H1 (cell line): ENCODE data around the gene BRCC3. TPM values are rescaled to one million over a fixed set of nuclear protein-coding genes. Genes with fewer than 3 reads are reported as not detected.

Experiments used
- CTCF ChIA-PET: fragments of 300-600 bp; sonication (Branson Sonifier 250); formaldehyde crosslinking; loops from one replicate; lab custom pipeline; 2021; ENCODE audit not compliant: partially characterized antibody; lab: Charles Lee
- POLR2A ChIA-PET: fragments of 300-600 bp; sonication (Branson Sonifier 250); formaldehyde crosslinking; loops from one replicate; lab custom pipeline; 2021; ENCODE audit warnings: inconsistent platforms; ENCODE audit not compliant: partially characterized antibody; lab: Charles Lee
- DNase-seq, 2 experiments: peaks; one replicate each; pipeline versions ENCODE4 v3.0.0 to v3.0.0-alpha.2; 2010 to 2022; ENCODE audit warnings: low spot score in 2 of 2, low read depth in 1 of 2, mixed read lengths in 1 of 2
- FAIRE-seq: peaks from 2 replicates; lab custom pipeline; 2011; peaks lifted over from hg19 to GRCh38; lab: Jason Lieb, UNC
- H2AFZ ChIP-seq: 2 replicates; pipeline ENCODE4 v1.8.1; 2012; ENCODE audit warnings: low read length, inconsistent platforms
- H2AK5ac ChIP-seq: 2 replicates; pipeline ENCODE4 v1.6.1; 2013; ENCODE audit warnings: low read depth, low read length
- H2BK120ac ChIP-seq: replicated peaks from 2 replicates; pipeline ENCODE3; 2013; ENCODE audit warnings: low read depth, low read length, inconsistent platforms
- H2BK12ac ChIP-seq: 2 replicates; pipeline ENCODE4 v1.6.1; 2013; ENCODE audit warnings: low read depth, low read length
- H2BK15ac ChIP-seq: 2 replicates; pipeline ENCODE4 v1.6.1; 2013; ENCODE audit warnings: low read length
- H2BK20ac ChIP-seq: 2 replicates; pipeline ENCODE4 v1.6.1; 2013; ENCODE audit warnings: low read length
- H2BK5ac ChIP-seq: 2 replicates; pipeline ENCODE4 v1.6.1; 2013; ENCODE audit warnings: low read depth, low read length
- H3K14ac ChIP-seq: 2 replicates; pipeline ENCODE4 v1.6.1; 2013; ENCODE audit warnings: inconsistent platforms; ENCODE audit not compliant: insufficient read length
- H3K18ac ChIP-seq: 2 replicates; pipeline ENCODE4 v1.6.1; 2013; ENCODE audit warnings: low read length; ENCODE audit errors: extremely low read depth
- H3K23ac ChIP-seq: 2 replicates; pipeline ENCODE4 v1.6.1; 2013; ENCODE audit warnings: inconsistent platforms; ENCODE audit not compliant: insufficient read length
- H3K23me2 ChIP-seq: 2 replicates; pipeline ENCODE4 v1.6.1; 2013; ENCODE audit warnings: low read depth, low read length
- H3K27ac ChIP-seq: 2 replicates; pipeline ENCODE4 v1.6.1; 2011; ENCODE audit warnings: low read depth, low read length, inconsistent platforms
- H3K27me3 ChIP-seq, 4 experiments: replicated peaks in 1 of 4; 1 replicate in 1 of 4; 2 replicates in 3 of 4; pipeline versions ENCODE4 v1.6.1 to v1.8.1; 2011 to 2013; ENCODE audit warnings: low read length in 3 of 4, mild to moderate bottlenecking in 3 of 4, inconsistent platforms in 2 of 4, mixed read lengths in 2 of 4, moderate library complexity in 1 of 4; ENCODE audit not compliant: control insufficient read depth in 3 of 4, insufficient read depth in 3 of 4; ENCODE audit errors: extremely low read depth in 1 of 4
- H3K36me3 ChIP-seq, 4 experiments: 2 replicates each; pipeline versions ENCODE4 v1.6.1 to v1.8.1; 2011 to 2013; ENCODE audit warnings: mild to moderate bottlenecking in 4 of 4, low read length in 3 of 4, moderate library complexity in 2 of 4, control low read depth in 1 of 4, inconsistent platforms in 1 of 4; ENCODE audit not compliant: insufficient read depth in 4 of 4, control insufficient read depth in 2 of 4
- H3K4ac ChIP-seq: replicated peaks from 2 replicates; pipeline ENCODE3; 2013; ENCODE audit warnings: low read length, low read depth, mixed read lengths, inconsistent platforms; ENCODE audit not compliant: insufficient read length
- H3K4me1 ChIP-seq, 4 experiments: replicated peaks in 1 of 4; 1 replicate in 1 of 4; 2 replicates in 3 of 4; pipeline versions ENCODE4 v1.6.1 to v1.8.1; 2011 to 2013; ENCODE audit warnings: low read length in 3 of 4, inconsistent platforms in 2 of 4, mixed read lengths in 1 of 4; ENCODE audit not compliant: insufficient read depth in 4 of 4, control insufficient read depth in 3 of 4
- H3K4me2 ChIP-seq, 2 experiments: 2 replicates each; pipeline versions ENCODE4 v1.6.1 to v1.8.1; 2011 to 2013; ENCODE audit warnings: low read depth in 2 of 2, low read length in 2 of 2, control low read depth in 1 of 2, inconsistent platforms in 1 of 2, mild to moderate bottlenecking in 1 of 2; ENCODE audit not compliant: insufficient read depth in 1 of 2
- H3K4me3 ChIP-seq, 4 experiments: fragments of 200-600, 300-600 bp in 1 of 4; sonication (generic), shearing (Covaris generic), sonication (Bioruptor Twin) in 1 of 4; 2 replicates each; pipeline versions ENCODE4 v1.5.1 to v1.8.1; 2011 to 2016; ENCODE audit warnings: low read length in 4 of 4, low read depth in 3 of 4, control low read depth in 2 of 4, inconsistent platforms in 2 of 4, mild to moderate bottlenecking in 2 of 4, mixed read lengths in 1 of 4, moderate library complexity in 1 of 4; ENCODE audit not compliant: insufficient read depth in 2 of 4; ENCODE audit errors: extremely low read depth in 1 of 4
- H3K56ac ChIP-seq: replicated peaks from 2 replicates; pipeline ENCODE3; 2013; ENCODE audit warnings: low read depth, mild to moderate bottlenecking, mixed read lengths, low read length, inconsistent platforms; ENCODE audit not compliant: insufficient read length
- H3K79me1 ChIP-seq: 2 replicates; pipeline ENCODE4 v1.6.1; 2013; ENCODE audit warnings: low read depth, low read length, control low read depth
- H3K79me2 ChIP-seq, 2 experiments: 2 replicates each; pipeline versions ENCODE4 v1.6.1 to v1.8.1; 2012 to 2013; ENCODE audit warnings: low read length in 2 of 2, mild to moderate bottlenecking in 2 of 2, inconsistent platforms in 1 of 2; ENCODE audit not compliant: insufficient read depth in 2 of 2, control insufficient read depth in 1 of 2
- H3K9ac ChIP-seq, 4 experiments: replicated peaks in 1 of 4; 1 replicate in 1 of 4; 2 replicates in 3 of 4; pipeline versions ENCODE4 v1.6.1 to v1.8.1; 2011 to 2013; ENCODE audit warnings: low read depth in 3 of 4, low read length in 3 of 4, control low read depth in 2 of 4, mild to moderate bottlenecking in 2 of 4, moderate library complexity in 2 of 4, inconsistent platforms in 1 of 4; ENCODE audit errors: extremely low read depth in 1 of 4
- H3K9me3 ChIP-seq, 2 experiments: 2 replicates each; pipeline versions ENCODE4 v1.6.1 to v1.8.1; 2012 to 2013; ENCODE audit warnings: mild to moderate bottlenecking in 2 of 2, moderate library complexity in 2 of 2, control low read depth in 1 of 2, inconsistent platforms in 1 of 2, low read depth in 1 of 2, low read length in 1 of 2, mixed read lengths in 1 of 2; ENCODE audit not compliant: insufficient read depth in 2 of 2
- H4K20me1 ChIP-seq, 2 experiments: replicated peaks in 1 of 2; 2 replicates each; pipeline versions ENCODE3 to v1.8.1; 2011 to 2013; ENCODE audit warnings: inconsistent platforms in 2 of 2, low read length in 2 of 2, mild to moderate bottlenecking in 1 of 2; ENCODE audit not compliant: insufficient read depth in 2 of 2, control insufficient read depth in 1 of 2
- H4K5ac ChIP-seq: 2 replicates; pipeline ENCODE4 v1.6.1; 2013; ENCODE audit warnings: low read length, low read depth, mixed read lengths, inconsistent platforms; ENCODE audit not compliant: insufficient read length
- H4K8ac ChIP-seq: 2 replicates; pipeline ENCODE4 v1.8.0; 2013; ENCODE audit warnings: mild to moderate bottlenecking, moderate library complexity, low read length, inconsistent platforms; ENCODE audit not compliant: insufficient read depth; ENCODE audit errors: extremely low read depth
- H4K91ac ChIP-seq: replicated peaks from 2 replicates; pipeline ENCODE3; 2013; ENCODE audit warnings: low read length, mixed read lengths, inconsistent platforms; ENCODE audit not compliant: insufficient read length
- ASH2L ChIP-seq: fragments of 200-600, 300-600 bp; sonication (generic); IDR thresholded peaks from one replicate; pipeline ENCODE4 v1.7.1; 2017; ENCODE audit warnings: low read length
- CBX5 ChIP-seq: fragments of 300-800, 300-1000 bp; sonication (generic); IDR thresholded peaks from 2 replicates; pipeline ENCODE4 v1.7.1; 2016; ENCODE audit warnings: antibody characterized with exemption, low read length, low read depth
- CTBP2 ChIP-seq: IDR thresholded peaks from 2 replicates; pipeline ENCODE4 v1.7.0; 2011; ENCODE audit warnings: borderline replicate concordance, mild to moderate bottlenecking, moderate library complexity, mixed read lengths, low read length; ENCODE audit not compliant: insufficient read depth, insufficient read length
- GABPA ChIP-seq: IDR thresholded peaks from 2 replicates; pipeline ENCODE4 v1.6.1; 2011; ENCODE audit warnings: mild to moderate bottlenecking, low read length, moderate library complexity, borderline replicate concordance; ENCODE audit not compliant: insufficient read depth
- KDM1A ChIP-seq: fragments of 200-600, 300-600 bp; sonication (generic); IDR thresholded peaks from 2 replicates; pipeline ENCODE4 v1.7.1; 2016; ENCODE audit warnings: mild to moderate bottlenecking, low read length, borderline replicate concordance
- KDM4A ChIP-seq: IDR thresholded peaks from one replicate; pipeline ENCODE4 v1.7.1; 2012; ENCODE audit warnings: low read depth, mild to moderate bottlenecking, moderate library complexity, low read length, inconsistent platforms; ENCODE audit not compliant: severe bottlenecking
- NANOG ChIP-seq: IDR thresholded peaks from 2 replicates; pipeline ENCODE4 v1.6.1; 2011; ENCODE audit warnings: low read length, low read depth, mild to moderate bottlenecking, inconsistent platforms; ENCODE audit not compliant: insufficient read depth, poor library complexity, severe bottlenecking
- SAP30 ChIP-seq: fragments of 300-600 bp; sonication (generic); IDR thresholded peaks from 2 replicates; pipeline ENCODE4 v1.7.1; 2012; ENCODE audit warnings: low read length, moderate library complexity, mild to moderate bottlenecking, inconsistent platforms; ENCODE audit not compliant: insufficient read depth, insufficient replicate concordance
- SIX5 ChIP-seq: IDR thresholded peaks from 2 replicates; pipeline ENCODE4 v1.6.1; 2011; ENCODE audit warnings: mild to moderate bottlenecking, low read depth, low read length
- SP4 ChIP-seq: IDR thresholded peaks from 2 replicates; pipeline ENCODE4 v1.6.1; 2012; ENCODE audit warnings: low read length, inconsistent platforms
- WGBS, 2 experiments: shearing (Covaris generic) in 1 of 2; methylation state at CpG; one replicate each; pipeline versions ENCODE4 v1.1.6 to v1.1.7; 2013 to 2015; ENCODE audit warnings: low lambda C conversion rate in 2 of 2, mixed read lengths in 2 of 2, inconsistent platforms in 1 of 2, low coverage in 1 of 2, missing lambda C conversion rate in 1 of 2; ENCODE audit not compliant: insufficient replicate concordance in 2 of 2, insufficient coverage in 1 of 2, insufficient read length in 1 of 2; ENCODE audit errors: extremely low coverage in 1 of 2, missing lambda C conversion rate in 1 of 2; 5-methylcytosine and 5-hydroxymethylcytosine counted together
- polyA plus RNA-seq, 7 experiments: library from polyadenylated mRNA; depleted of rRNA in 3 of 7; stranded (reverse) in 5 of 7; unstranded in 2 of 7; fragments of >200 nt in 5 of 7; fragments of 200-250 nt in 2 of 7; gene quantifications; 1 replicate in 5 of 7; 2 replicates in 1 of 7; 4 replicates in 1 of 7; pipeline versions ENCODE4 v1.2.1 to v1.2.3, GENCODE V29; 2011 to 2013; ENCODE audit warnings: missing spikeins in 2 of 7, mixed read lengths in 2 of 7
- total RNA-seq: library from RNA; stranded (reverse); fragmentation: NEBNext Ultra II Directional; extraction: Animal tissue kit (Norgen Biotek cat#: 25700); gene quantifications from 2 replicates; pipeline ENCODE4 v1.2.1, GENCODE V29; 2021

Gene BRCC3
- total and polyA plus RNA-seq, 2 of the 8 experiments (the other 6 are each of a cell fraction or from before 2014, with no cell fraction given), result 13.1 to 23.2 TPM

DNA sequence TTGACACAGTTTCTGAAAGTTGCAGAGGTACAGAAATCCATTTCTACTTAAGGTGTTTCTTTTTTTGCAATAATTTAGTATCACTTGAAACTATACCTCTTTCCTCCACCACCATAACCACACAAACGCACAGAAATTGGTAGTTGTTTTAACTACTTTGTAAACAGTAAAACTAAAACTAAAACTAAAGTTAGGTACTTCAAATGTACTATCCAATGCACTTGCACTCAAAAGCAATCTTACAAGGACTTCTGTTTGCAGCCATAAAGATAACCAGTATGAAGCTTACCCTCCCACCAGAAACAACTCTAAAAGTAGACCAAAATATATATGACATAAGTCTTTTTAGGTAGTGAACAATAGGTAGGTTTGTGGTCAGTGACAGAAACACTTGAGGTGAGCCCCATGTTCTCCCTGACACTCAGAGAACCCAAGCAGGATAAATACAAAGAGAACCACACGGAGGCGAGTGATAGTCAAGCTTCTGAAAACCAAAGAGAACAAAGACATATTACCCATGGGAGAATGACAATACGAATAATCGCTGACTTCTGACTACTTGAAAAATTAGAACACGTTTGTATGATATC lies 72.7 kb downstream of the BRCC3 start:
- POLR2A ChIA-PET, result no interaction called here
- no peak overlapping the region for H4K91ac ChIP-seq
- FAIRE-seq, result no peak
- CTCF ChIA-PET, result no interaction called here
- H3K9me3 ChIP-seq, result no peaks in the 10 kb centered on the region
- H3K4ac ChIP-seq, result no peak overlapping the region
- no peak overlapping the region for H3K27ac ChIP-seq
- H3K9ac ChIP-seq, result no peak overlapping the region
- no peaks in the 10 kb centered on the region for H4K20me1 ChIP-seq
- 100% methylated on average over 5 of the region's 6 CpGs; no CpG with 5 or more reads in 1 of the 2 experiments for WGBS, 2 experiments
- no peak overlapping the region for H3K4me2 ChIP-seq
- no peak overlapping the region for H3K56ac ChIP-seq
- H2BK15ac ChIP-seq, result no peak overlapping the region
- H2AK5ac ChIP-seq, result no peak overlapping the region
- no peak overlapping the region for H3K14ac ChIP-seq
- TF ChIP-seq SP4 (no peak), SIX5 (no peak), CTBP2 (no peak), NANOG (no peak), SAP30 (no peak), GABPA (no peak), CBX5 (no peak), ASH2L (no peak), KDM1A (no peak), KDM4A (no peak)
- H3K4me1 ChIP-seq, result no peaks in the 10 kb centered on the region
- no peak overlapping the region for H2BK20ac ChIP-seq
- no peaks in the 10 kb centered on the region for H3K36me3 ChIP-seq
- no peak overlapping the region for H4K5ac ChIP-seq
- no peaks in the 10 kb centered on the region for H3K79me1 ChIP-seq
- no peaks in the 10 kb centered on the region for H3K23me2 ChIP-seq
- H3K4me3 ChIP-seq, result no peak overlapping the region
- H2BK120ac ChIP-seq, result no peak overlapping the region
- no peak overlapping the region for H4K8ac ChIP-seq
- H2BK5ac ChIP-seq, result no peak overlapping the region
- H3K18ac ChIP-seq, result no peak overlapping the region
- no peaks in the 10 kb centered on the region for H3K79me2 ChIP-seq
- H3K23ac ChIP-seq, result no peak overlapping the region
- no peaks in the 10 kb centered on the region for H3K27me3 ChIP-seq
- DNase-seq, result no peak
- no peak overlapping the region for H2BK12ac ChIP-seq
- no peak overlapping the region for H2AFZ ChIP-seq
